ENCODE data around the gene CDH20. TPM values are rescaled to one million over a fixed set of nuclear protein-coding genes. Genes with fewer than 3 reads are reported as not detected.

The CDH20 gene
- total and polyA plus RNA-seq, 4 experiments from 2014 or later: not detected

GRCh38 chr18:61333746-61334490 is 688 bp downstream of the CDH20 start:
- Mint-ChIP-seq H3K36me3 (no peaks in the 10 kb centered on the region), H3K4me3 (no peak overlapping the region), H3K27me3 (peaks cover 10 to 21% of the 10 kb centered on the region in 2 donors), H3K27ac (no peak overlapping the region), H3K4me1 (peaks cover 0 to 3% (median 1%) of the 10 kb centered on the region in 4 donors), H3K9me3 (peaks cover 0 to 11% (median 3%) of the 10 kb centered on the region in 8 donors)
- H3K4me1 ChIP-seq (ENCODE audit: insufficient read depth, low read length): no peaks in the 10 kb centered on the region
- H3K27me3 ChIP-seq (ENCODE audit: insufficient read depth, low read length): no peaks in the 10 kb centered on the region
- DNase-seq: no peak
- intact Hi-C loops (cut with micrococcal nuclease): no loop called here
- H3K4me3 ChIP-seq (ENCODE audit: low read length in 2 of 2): no peak overlapping the region
- H3K27ac ChIP-seq (ENCODE audit: low read depth, low read length): no peak overlapping the region
- CTCF ChIA-PET (ENCODE audit: partially characterized antibody): no interaction called here
- H3K9me3 ChIP-seq (ENCODE audit: control insufficient read depth in 1 of 2, low read length in 2 of 2): no peaks in the 10 kb centered on the region
- POLR2A ChIA-PET (ENCODE audit: partially characterized antibody): no interaction called here
- no peaks in the 10 kb centered on the region for H3K36me3 ChIP-seq (ENCODE audit: insufficient read depth, low read length)

DNA sequence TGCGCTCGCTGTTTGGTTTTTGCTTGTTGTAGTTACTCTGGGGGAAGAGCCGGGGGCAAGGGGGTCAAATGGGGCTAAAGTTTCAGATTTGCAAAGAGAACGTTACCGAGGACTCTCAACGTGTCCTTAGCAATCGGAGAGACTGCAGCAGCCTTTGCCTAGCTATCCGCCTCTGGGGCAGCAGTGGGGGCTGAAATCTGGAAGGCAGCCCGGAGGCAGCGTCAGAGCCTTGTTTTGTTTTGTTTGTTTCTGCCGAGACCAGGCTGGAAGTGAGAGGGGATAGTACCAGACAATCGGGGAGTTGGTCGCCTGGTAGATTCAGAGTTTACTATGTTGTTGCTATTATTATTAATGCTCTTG is 1.2 kb downstream of the CDH20 start:
- Mint-ChIP-seq H3K27me3 (peaks cover 10 to 21% of the 10 kb centered on the region in 2 donors), H3K9me3 (peaks cover 0 to 9% (median 2%) of the 10 kb centered on the region in 8 donors), H3K4me1 (peaks cover 0 to 3% (median 1%) of the 10 kb centered on the region in 4 donors), H3K4me3 (no peak overlapping the region), H3K36me3 (no peaks in the 10 kb centered on the region), H3K27ac (no peak overlapping the region)
- Histone ChIP-seq H3K36me3 (ENCODE audit: insufficient read depth, low read length) (no peaks in the 10 kb centered on the region), H3K9me3 (ENCODE audit: control insufficient read depth in 1 of 2, low read length in 2 of 2) (no peaks in the 10 kb centered on the region), H3K4me1 (ENCODE audit: insufficient read depth, low read length) (no peaks in the 10 kb centered on the region), H3K4me3 (ENCODE audit: low read length in 2 of 2) (no peak overlapping the region), H3K27ac (ENCODE audit: low read depth, low read length) (no peak overlapping the region), H3K27me3 (ENCODE audit: insufficient read depth, low read length) (no peaks in the 10 kb centered on the region)
- ChIA-PET POLR2A (ENCODE audit: partially characterized antibody) (no interaction called here), CTCF (ENCODE audit: partially characterized antibody) (no interaction called here)
- intact Hi-C loops (cut with micrococcal nuclease): no loop called here
- DNase-seq: no peak

DNA sequence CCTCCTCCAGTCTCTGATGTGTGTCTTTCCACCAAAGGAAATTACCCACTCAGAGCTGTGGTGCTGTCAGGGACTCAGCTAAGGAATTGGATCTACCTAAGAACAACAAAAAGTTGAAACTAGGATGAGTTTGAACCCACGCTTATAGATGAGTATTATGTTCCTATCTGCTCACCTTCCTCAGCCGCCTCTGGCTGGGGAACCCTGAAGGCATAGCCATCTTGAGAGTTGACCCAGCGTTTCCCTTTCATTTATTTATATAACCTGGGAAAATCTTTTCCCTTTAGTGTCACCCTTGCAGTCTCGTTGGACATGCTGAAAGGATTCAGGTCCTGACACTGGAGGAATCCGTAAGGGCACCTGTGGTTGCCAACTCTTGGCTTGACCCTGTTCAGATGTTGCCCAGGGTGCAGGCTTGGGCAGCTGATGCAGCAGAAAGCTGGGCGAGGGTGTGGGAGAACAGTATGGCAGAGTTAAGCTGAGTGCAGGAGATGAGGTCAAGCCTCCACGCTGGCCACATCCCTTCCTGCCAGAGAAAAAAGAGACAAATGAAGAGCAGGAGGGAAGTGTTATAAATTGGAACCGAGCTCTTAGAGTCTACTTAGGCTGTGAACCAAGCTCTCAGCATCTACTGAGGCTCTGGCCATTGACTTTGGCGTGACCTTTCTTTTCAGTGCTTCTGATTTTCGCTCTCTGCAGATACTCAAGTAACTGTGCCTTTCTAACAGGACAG is 1.9 kb downstream of the CDH20 start:
- Mint-ChIP-seq H3K27me3 (peaks cover 10 to 21% of the 10 kb centered on the region in 2 donors), H3K4me1 (peaks cover 0 to 3% (median 1%) of the 10 kb centered on the region in 4 donors), H3K27ac (no peak overlapping the region), H3K36me3 (no peaks in the 10 kb centered on the region), H3K4me3 (no peak overlapping the region), H3K9me3 (peaks cover 0 to 9% (median 3%) of the 10 kb centered on the region in 8 donors)
- no peaks in the 10 kb centered on the region for H3K9me3 ChIP-seq (ENCODE audit: control insufficient read depth in 1 of 2, low read length in 2 of 2)
- H3K36me3 ChIP-seq (ENCODE audit: insufficient read depth, low read length): no peaks in the 10 kb centered on the region
- DNase-seq: no peak
- H3K27ac ChIP-seq (ENCODE audit: low read depth, low read length): no peak overlapping the region
- CTCF ChIA-PET (ENCODE audit: partially characterized antibody): no interaction called here
- no peaks in the 10 kb centered on the region for H3K27me3 ChIP-seq (ENCODE audit: insufficient read depth, low read length)
- H3K4me3 ChIP-seq (ENCODE audit: low read length in 2 of 2): no peak overlapping the region
- intact Hi-C loops (cut with micrococcal nuclease): no loop called here
- no peaks in the 10 kb centered on the region for H3K4me1 ChIP-seq (ENCODE audit: insufficient read depth, low read length)
- POLR2A ChIA-PET (ENCODE audit: partially characterized antibody): no interaction called here

- CTCF ChIA-PET (ENCODE audit: partially characterized antibody): no interaction called here
Observed at GRCh38 chr18:61335684-61336555, 2.7 kb downstream of the CDH20 start.

DNA sequence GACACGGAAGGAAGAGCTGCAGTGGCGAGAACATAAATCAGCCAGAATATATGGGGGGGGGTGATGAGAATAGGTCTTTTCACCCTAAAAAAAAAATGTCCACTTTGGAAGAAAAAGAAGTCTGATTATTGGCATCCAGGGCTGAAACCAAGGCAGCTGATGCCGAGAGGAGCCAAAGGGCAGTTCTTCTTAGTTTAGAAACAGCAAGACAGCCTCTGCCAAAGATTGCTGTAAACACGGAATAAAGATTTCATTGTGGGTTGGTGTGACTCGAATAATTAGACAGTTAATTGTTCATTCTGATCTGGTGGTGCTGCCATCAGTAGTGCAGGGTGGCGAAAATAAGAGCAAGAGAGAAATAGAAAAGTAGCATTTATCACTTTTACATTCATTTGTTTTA is 3.5 kb downstream of the CDH20 start:
- Histone ChIP-seq H3K27me3 (ENCODE audit: insufficient read depth, low read length) (no peaks in the 10 kb centered on the region), H3K36me3 (ENCODE audit: insufficient read depth, low read length) (no peaks in the 10 kb centered on the region), H3K4me1 (ENCODE audit: insufficient read depth, low read length) (no peaks in the 10 kb centered on the region), H3K4me3 (ENCODE audit: low read length in 2 of 2) (no peak overlapping the region), H3K27ac (ENCODE audit: low read depth, low read length) (no peak overlapping the region), H3K9me3 (ENCODE audit: control insufficient read depth in 1 of 2, low read length in 2 of 2) (no peaks in the 10 kb centered on the region)
- intact Hi-C loops (cut with micrococcal nuclease): no loop called here
- Mint-ChIP-seq H3K4me1 (peaks cover 0 to 3% (median 1%) of the 10 kb centered on the region in 4 donors), H3K27ac (no peak overlapping the region), H3K9me3 (peaks cover 0 to 9% (median 3%) of the 10 kb centered on the region in 8 donors), H3K4me3 (no peak overlapping the region), H3K27me3 (peaks cover 10 to 21% of the 10 kb centered on the region in 2 donors), H3K36me3 (no peaks in the 10 kb centered on the region)
- CTCF ChIA-PET (ENCODE audit: partially characterized antibody): no interaction called here
- POLR2A ChIA-PET (ENCODE audit: partially characterized antibody): no interaction called here
- no peak for DNase-seq

More at GRCh38 chr18:61335684-61336555, 2.7 kb downstream of the CDH20 start:
- no peak overlapping the region for H3K27ac Mint-ChIP-seq
- peaks cover 10 to 21% of the 10 kb centered on the region in 2 donors for H3K27me3 Mint-ChIP-seq
- no peak overlapping the region for H3K4me3 Mint-ChIP-seq
- Histone ChIP-seq H3K4me1 (ENCODE audit: insufficient read depth, low read length) (no peaks in the 10 kb centered on the region), H3K4me3 (ENCODE audit: low read length in 2 of 2) (no peak overlapping the region), H3K27ac (ENCODE audit: low read depth, low read length) (no peak overlapping the region), H3K36me3 (ENCODE audit: insufficient read depth, low read length) (no peaks in the 10 kb centered on the region), H3K27me3 (ENCODE audit: insufficient read depth, low read length) (no peaks in the 10 kb centered on the region), H3K9me3 (ENCODE audit: control insufficient read depth in 1 of 2, low read length in 2 of 2) (no peaks in the 10 kb centered on the region)
- peaks cover 0 to 3% (median 1%) of the 10 kb centered on the region in 4 donors for H3K4me1 Mint-ChIP-seq
- DNase-seq: no peak
- peaks cover 0 to 9% (median 3%) of the 10 kb centered on the region in 8 donors for H3K9me3 Mint-ChIP-seq
- POLR2A ChIA-PET (ENCODE audit: partially characterized antibody): no interaction called here
- intact Hi-C loops (cut with micrococcal nuclease): no loop called here
- H3K36me3 Mint-ChIP-seq: no peaks in the 10 kb centered on the region

GRCh38 chr18:61337527-61337926 is 4.3 kb downstream of the CDH20 start:
- Histone ChIP-seq H3K4me3 (ENCODE audit: low read length in 2 of 2) (no peak overlapping the region), H3K27ac (ENCODE audit: low read depth, low read length) (no peak overlapping the region), H3K36me3 (ENCODE audit: insufficient read depth, low read length) (no peaks in the 10 kb centered on the region), H3K27me3 (ENCODE audit: insufficient read depth, low read length) (no peaks in the 10 kb centered on the region), H3K9me3 (ENCODE audit: control insufficient read depth in 1 of 2, low read length in 2 of 2) (no peaks in the 10 kb centered on the region), H3K4me1 (ENCODE audit: insufficient read depth, low read length) (no peaks in the 10 kb centered on the region)
- no peak for DNase-seq
- ChIA-PET POLR2A (ENCODE audit: partially characterized antibody) (no interaction called here), CTCF (ENCODE audit: partially characterized antibody) (no interaction called here)
- H3K36me3 Mint-ChIP-seq: no peaks in the 10 kb centered on the region
- H3K4me3 Mint-ChIP-seq: no peak overlapping the region
- peaks cover 0 to 3% (median 1%) of the 10 kb centered on the region in 4 donors for H3K4me1 Mint-ChIP-seq
- H3K27ac Mint-ChIP-seq: no peak overlapping the region
- peaks cover 0 to 9% (median 3%) of the 10 kb centered on the region in 8 donors for H3K9me3 Mint-ChIP-seq
- peaks cover 10 to 21% of the 10 kb centered on the region in 2 donors for H3K27me3 Mint-ChIP-seq
- intact Hi-C loops (cut with micrococcal nuclease): no loop called here

DNA sequence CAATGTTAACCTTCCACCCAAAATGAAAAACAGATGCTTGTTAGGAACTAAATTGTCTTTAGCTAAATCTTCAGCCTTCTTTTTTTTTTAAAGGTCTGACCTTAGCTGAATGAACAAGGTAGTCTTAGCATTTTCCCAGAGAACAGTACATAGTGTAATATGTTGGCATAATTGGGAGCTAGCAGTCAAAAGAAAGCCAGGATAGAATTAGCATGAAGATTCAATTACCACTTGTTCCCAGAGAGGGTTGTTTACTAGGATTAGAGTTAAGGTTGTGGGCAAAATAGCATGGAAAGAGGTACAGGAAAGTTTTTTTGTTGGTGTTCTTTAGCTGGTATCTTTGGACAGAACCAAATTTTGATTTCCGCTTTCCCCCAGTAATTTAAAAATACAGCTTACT is 6.9 kb downstream of the CDH20 start:
- Mint-ChIP-seq H3K27me3 (peaks cover 4 to 8% of the 10 kb centered on the region in 2 donors), H3K36me3 (no peaks in the 10 kb centered on the region), H3K4me3 (no peak overlapping the region), H3K9me3 (peaks cover 0 to 5% (median 0%) of the 10 kb centered on the region in 8 donors), H3K4me1 (peaks cover 0 to 1% (median 0%) of the 10 kb centered on the region in 4 donors), H3K27ac (no peak overlapping the region)
- ChIA-PET CTCF (ENCODE audit: partially characterized antibody) (no interaction called here), POLR2A (ENCODE audit: partially characterized antibody) (no interaction called here)
- no peak for DNase-seq
- no peaks in the 10 kb centered on the region for H3K36me3 ChIP-seq (ENCODE audit: insufficient read depth, low read length)
- H3K27ac ChIP-seq (ENCODE audit: low read depth, low read length): no peak overlapping the region
- H3K9me3 ChIP-seq (ENCODE audit: control insufficient read depth in 1 of 2, low read length in 2 of 2): no peaks in the 10 kb centered on the region
- intact Hi-C loops (cut with micrococcal nuclease): no loop called here
- no peaks in the 10 kb centered on the region for H3K4me1 ChIP-seq (ENCODE audit: insufficient read depth, low read length)
- H3K27me3 ChIP-seq (ENCODE audit: insufficient read depth, low read length): no peaks in the 10 kb centered on the region
- H3K4me3 ChIP-seq (ENCODE audit: low read length in 2 of 2): no peak overlapping the region
